Uterus (tissue), 4 donors: ENCODE data around the gene ILF3. TPM values are rescaled to one million over a fixed set of nuclear protein-coding genes. Genes with fewer than 3 reads are reported as not detected.

Source experiments
- DNase-seq, 2 donors: peaks; one replicate each; pipeline ENCODE4 v3.0.0-alpha.2; 2019 to 2020
- H3K27ac ChIP-seq, 2 donors: fragments of 200-600 bp; sonication (generic); 1 replicate in 1 of 2; 2 replicates in 1 of 2; pipeline ENCODE4 v1.5.1; 2016 to 2018
- H3K27me3 ChIP-seq, 2 donors: fragments of 200-600 bp; sonication (generic); one replicate each; pipeline ENCODE4 v1.5.1; 2018 to 2019; ENCODE audit warnings: control low read depth in 1 of 2
- H3K36me3 ChIP-seq, 2 donors: fragments of 200-600 bp; sonication (generic); one replicate each; pipeline ENCODE4 v1.5.1; 2019; ENCODE audit warnings: control low read depth in 1 of 2
- H3K4me1 ChIP-seq, 2 donors: fragments of 200-600 bp; sonication (generic); one replicate each; pipeline ENCODE4 v1.5.1; 2018 to 2019; ENCODE audit warnings: control low read depth in 1 of 2
- H3K4me3 ChIP-seq, 2 donors: fragments of 200-600 bp; sonication (generic); 1 replicate in 1 of 2; 2 replicates in 1 of 2; pipeline ENCODE4 v1.5.1; 2018 to 2019; ENCODE audit warnings: mild to moderate bottlenecking in 1 of 2
- H3K9me3 ChIP-seq, 2 donors: fragments of 200-600 bp; sonication (generic); one replicate each; pipeline ENCODE4 v1.5.1; 2019; ENCODE audit warnings: control low read depth in 1 of 2
- CTCF ChIP-seq, 4 experiments: fragments of 200-600 bp in 2 of 4; fragments of 450-650 bp in 2 of 4; sonication (generic) in 2 of 4; IDR thresholded peaks; one replicate each; pipeline ENCODE4 v1.5.1; 2016 to 2019; ENCODE audit warnings: antibody characterized with exemption in 4 of 4, mild to moderate bottlenecking in 2 of 4, moderate library complexity in 1 of 4
- POLR2A ChIP-seq, 2 donors: fragments of 450-650 bp; IDR thresholded peaks; one replicate each; pipeline ENCODE4 v1.6.1; 2016; ENCODE audit warnings: antibody characterized with exemption in 2 of 2, mild to moderate bottlenecking in 1 of 2, moderate library complexity in 1 of 2
- intact Hi-C: fragments of 100-400 bp; cut with DNase I; formaldehyde crosslinking; loops from one replicate; pipeline ENCODE4 v1.15.1; 2023; ENCODE audit warnings: low total_unique reads
- total RNA-seq, 4 donors: library from RNA; depleted of rRNA in 3 of 4; stranded (reverse); fragments of >200 nt in 3 of 4; gene quantifications; one replicate each; pipeline versions ENCODE4 v1.1.0 to v1.2.4, GENCODE V29; 2014 to 2023
- donor health status: DM: yes; HTN: yes; CAD: no.

Gene ILF3
- total RNA-seq: 100 to 1,000 TPM in 2 of 4 donors, 10 to 100 TPM in 2; 57.1 to 282 (median 138) TPM

- DNase-seq: peak; percentile 100
- Histone ChIP-seq H3K4me1 (peaks cover 9% of the 10 kb centered on the region in 2 donors), H3K36me3 (no peaks in the 10 kb centered on the region), H3K27me3 (no peaks in the 10 kb centered on the region), H3K4me3 (peak within 1 kb of the TSS; percentile 93 to 95), H3K27ac (peak within 1 kb of the TSS; percentile 98 to 99), H3K9me3 (no peaks in the 10 kb centered on the region)
- intact Hi-C loops: no loop called here
- TF ChIP-seq POLR2A (IDR thresholded peaks at IDR 0.05) (peak; percentile 89 to 99), CTCF (IDR thresholded peaks at IDR 0.05) (peak in 2 of 4 experiments; percentile 3 to 33)
These were observed at the start of gene ILF3 for GRCh38 chr19:10653732-10654609. Gene ILF3 (plus strand): TSS chr19:10654346. CDS start chr19:10670606, 16,260 bp downstream.

- Histone ChIP-seq H3K27ac (peak overlapping the region; percentile 89 to 91), H3K36me3 (no peaks in the 10 kb centered on the region), H3K27me3 (no peaks in the 10 kb centered on the region), H3K9me3 (no peaks in the 10 kb centered on the region), H3K4me3 (no peak overlapping the region), H3K4me1 (peaks cover 0 to 5% of the 10 kb centered on the region in 2 donors)
- intact Hi-C loops: no loop called here
- TF ChIP-seq POLR2A (IDR thresholded peaks at IDR 0.05) (no peak), CTCF (IDR thresholded peaks at IDR 0.05) (no peak)
- DNase-seq: peak in 1 of 2 donors; percentile 47
These were observed 49.6 kb upstream of the ILF3 start for GRCh38 chr19:10604460-10604980.

- intact Hi-C loops: no loop called here
- TF ChIP-seq POLR2A (IDR thresholded peaks at IDR 0.05): no peak
- TF ChIP-seq CTCF (IDR thresholded peaks at IDR 0.05): no peak
- Histone ChIP-seq H3K27me3 (no peaks in the 10 kb centered on the region), H3K4me3 (no peak overlapping the region), H3K4me1 (peaks cover 0 to 8% of the 10 kb centered on the region in 2 donors), H3K27ac (peak overlapping the region in 1 of 2 donors; percentile 26), H3K36me3 (no peaks in the 10 kb centered on the region), H3K9me3 (no peaks in the 10 kb centered on the region)
- no peak for DNase-seq
These were observed 42.2 kb upstream of the ILF3 start for GRCh38 chr19:10611907-10612306.

- Histone ChIP-seq H3K27ac (peak overlapping the region in 1 of 2 donors; percentile 26), H3K4me1 (peaks cover 0 to 8% of the 10 kb centered on the region in 2 donors), H3K27me3 (no peaks in the 10 kb centered on the region), H3K36me3 (no peaks in the 10 kb centered on the region), H3K9me3 (no peaks in the 10 kb centered on the region), H3K4me3 (no peak overlapping the region)
- intact Hi-C loops: no loop called here
- TF ChIP-seq CTCF (IDR thresholded peaks at IDR 0.05): no peak
- TF ChIP-seq POLR2A (IDR thresholded peaks at IDR 0.05): no peak
- peak; percentile 24 to 34 for DNase-seq
These were observed 41.5 kb upstream of the ILF3 start for GRCh38 chr19:10612499-10613119.
